Lower lobe of right lung (tissue), 2 donors: ENCODE measurements around the gene NINL. TPM values are rescaled to one million over a fixed set of nuclear protein-coding genes. Genes with fewer than 3 reads are reported as not detected.

Experiments used
- ATAC-seq, 2 donors: fragments of 200-7000 bp; cut with Tn5 transposase; one replicate each; pipeline ENCODE4 v1.9.1; 2020 to 2022; ENCODE audit warnings: mild to moderate bottlenecking in 2 of 2, moderate library complexity in 2 of 2
- DNase-seq: peaks from one replicate; pipeline ENCODE4 v3.0.0-alpha.2; 2020
- H3K27ac ChIP-seq: fragments of 200-600 bp; one replicate; pipeline ENCODE4 v1.8.0; 2022
- H3K27me3 ChIP-seq: fragments of 200-600 bp; one replicate; pipeline ENCODE4 v1.8.0; 2022; ENCODE audit warnings: low read depth
- H3K36me3 ChIP-seq: fragments of 200-600 bp; one replicate; pipeline ENCODE4 v1.8.0; 2022; ENCODE audit warnings: mild to moderate bottlenecking
- H3K4me1 ChIP-seq: fragments of 200-600 bp; one replicate; pipeline ENCODE4 v1.8.0; 2022
- H3K4me3 ChIP-seq: fragments of 200-600 bp; one replicate; pipeline ENCODE4 v1.8.0; 2022; ENCODE audit warnings: mild to moderate bottlenecking
- H3K9me3 ChIP-seq: fragments of 200-600 bp; one replicate; pipeline ENCODE4 v1.8.0; 2022
- intact Hi-C: fragments of 100-400 bp; cut with DNase I; formaldehyde crosslinking; loops from one replicate; pipeline ENCODE4 v1.11.0; 2022
- total RNA-seq: library from RNA; stranded (reverse); fragmentation: NEBNext Ultra II Directional; extraction: Animal tissue kit (Norgen Biotek cat#: 25700); gene quantifications from one replicate; pipeline ENCODE4 v1.2.1, GENCODE V29; 2021
- TF ChIP-seq, protein P1 (sequence below): fragments of 200-600 bp; IDR thresholded peaks from one replicate; pipeline ENCODE4 v1.8.0; 2022; ENCODE audit warnings: antibody characterized with exemption, mild to moderate bottlenecking
- donor health status: DM: no; HTN: yes; CAD: no; lungs with severe emphysema.

The NINL gene
- total RNA-seq, 1 donor from 2014 or later, result 10.7 TPM

DNA sequence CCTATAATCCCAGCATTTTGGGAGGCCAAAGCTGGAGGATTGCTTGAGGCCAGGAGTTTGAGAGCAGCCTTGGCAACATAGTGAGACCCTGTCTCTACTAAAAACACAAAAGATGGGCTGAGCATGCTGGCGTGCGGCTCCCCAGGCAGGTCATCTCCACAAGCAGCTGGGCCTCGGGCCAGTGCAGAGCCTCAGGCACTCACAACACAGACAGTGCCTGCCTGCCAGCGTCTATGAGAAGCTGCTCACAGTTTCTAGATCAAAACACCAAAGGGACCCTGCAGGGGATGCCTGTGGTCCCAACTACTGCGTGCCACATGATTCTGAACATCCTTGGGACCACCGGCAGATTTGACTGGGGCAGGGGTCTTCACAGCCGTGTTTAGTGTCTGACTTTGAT, 118.5 kb downstream of the NINL start:
- H3K36me3 ChIP-seq, result peaks cover 22% of the 10 kb centered on the region
- DNase-seq (no peak), ATAC-seq (no peak)
- no peaks in the 10 kb centered on the region for H3K9me3 ChIP-seq
- intact Hi-C loops, result no loop called here
- no peak overlapping the region for H3K27ac ChIP-seq
- H3K4me3 ChIP-seq, result no peak overlapping the region
- no peaks in the 10 kb centered on the region for H3K27me3 ChIP-seq
- TF ChIP-seq, protein P1, sequence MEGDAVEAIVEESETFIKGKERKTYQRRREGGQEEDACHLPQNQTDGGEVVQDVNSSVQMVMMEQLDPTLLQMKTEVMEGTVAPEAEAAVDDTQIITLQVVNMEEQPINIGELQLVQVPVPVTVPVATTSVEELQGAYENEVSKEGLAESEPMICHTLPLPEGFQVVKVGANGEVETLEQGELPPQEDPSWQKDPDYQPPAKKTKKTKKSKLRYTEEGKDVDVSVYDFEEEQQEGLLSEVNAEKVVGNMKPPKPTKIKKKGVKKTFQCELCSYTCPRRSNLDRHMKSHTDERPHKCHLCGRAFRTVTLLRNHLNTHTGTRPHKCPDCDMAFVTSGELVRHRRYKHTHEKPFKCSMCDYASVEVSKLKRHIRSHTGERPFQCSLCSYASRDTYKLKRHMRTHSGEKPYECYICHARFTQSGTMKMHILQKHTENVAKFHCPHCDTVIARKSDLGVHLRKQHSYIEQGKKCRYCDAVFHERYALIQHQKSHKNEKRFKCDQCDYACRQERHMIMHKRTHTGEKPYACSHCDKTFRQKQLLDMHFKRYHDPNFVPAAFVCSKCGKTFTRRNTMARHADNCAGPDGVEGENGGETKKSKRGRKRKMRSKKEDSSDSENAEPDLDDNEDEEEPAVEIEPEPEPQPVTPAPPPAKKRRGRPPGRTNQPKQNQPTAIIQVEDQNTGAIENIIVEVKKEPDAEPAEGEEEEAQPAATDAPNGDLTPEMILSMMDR, result no peak
- no peaks in the 10 kb centered on the region for H3K4me1 ChIP-seq

DNA sequence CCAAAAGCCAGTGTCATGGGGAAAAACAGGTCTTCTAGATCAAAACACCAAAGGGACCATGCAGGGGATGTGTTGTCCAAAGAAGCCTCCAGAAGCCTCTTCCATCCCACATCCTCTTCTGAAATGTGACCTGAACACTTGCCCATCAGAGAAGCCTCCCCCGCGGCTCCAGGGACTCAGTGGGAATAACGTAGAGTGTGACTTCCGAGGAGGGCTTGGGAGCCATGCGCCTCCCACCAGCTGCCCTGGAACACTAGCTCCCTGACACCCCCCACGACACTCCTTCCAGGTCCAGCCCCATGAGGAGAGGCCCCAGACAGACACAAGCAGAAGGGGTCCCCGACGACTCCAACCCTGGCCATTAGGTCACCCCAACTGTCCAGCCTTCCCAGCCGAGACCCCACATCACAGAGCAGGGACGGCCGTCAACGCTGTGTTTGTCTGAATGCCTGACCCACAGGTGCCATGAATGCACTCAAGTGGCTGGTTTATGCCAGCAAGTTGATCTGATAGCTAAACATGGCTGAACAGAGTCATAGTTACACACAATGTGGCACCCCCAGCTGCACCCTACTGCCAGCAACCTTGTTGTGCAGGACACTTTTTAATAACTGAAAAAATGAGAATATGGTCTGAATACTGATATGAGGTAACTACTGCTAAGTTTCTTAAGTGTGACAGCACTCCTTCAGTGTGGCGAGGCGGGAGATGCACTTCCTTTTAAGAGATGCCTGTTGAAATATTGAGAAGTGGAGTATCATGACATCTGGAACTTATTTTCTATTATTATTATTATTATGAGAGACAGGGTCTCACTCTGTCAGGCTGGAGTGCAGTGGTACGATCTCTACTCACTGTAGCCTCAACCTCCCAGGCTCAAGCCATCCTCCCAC, 119.8 kb downstream of the NINL start:
- ATAC-seq (no peak), DNase-seq (no peak)
- TF ChIP-seq, protein P1, result no peak
- no peaks in the 10 kb centered on the region for H3K27me3 ChIP-seq
- no peaks in the 10 kb centered on the region for H3K4me1 ChIP-seq
- H3K27ac ChIP-seq, result no peak overlapping the region
- H3K4me3 ChIP-seq, result no peak overlapping the region
- intact Hi-C loops, result no loop called here
- peaks cover 22% of the 10 kb centered on the region for H3K36me3 ChIP-seq
- no peaks in the 10 kb centered on the region for H3K9me3 ChIP-seq

DNA sequence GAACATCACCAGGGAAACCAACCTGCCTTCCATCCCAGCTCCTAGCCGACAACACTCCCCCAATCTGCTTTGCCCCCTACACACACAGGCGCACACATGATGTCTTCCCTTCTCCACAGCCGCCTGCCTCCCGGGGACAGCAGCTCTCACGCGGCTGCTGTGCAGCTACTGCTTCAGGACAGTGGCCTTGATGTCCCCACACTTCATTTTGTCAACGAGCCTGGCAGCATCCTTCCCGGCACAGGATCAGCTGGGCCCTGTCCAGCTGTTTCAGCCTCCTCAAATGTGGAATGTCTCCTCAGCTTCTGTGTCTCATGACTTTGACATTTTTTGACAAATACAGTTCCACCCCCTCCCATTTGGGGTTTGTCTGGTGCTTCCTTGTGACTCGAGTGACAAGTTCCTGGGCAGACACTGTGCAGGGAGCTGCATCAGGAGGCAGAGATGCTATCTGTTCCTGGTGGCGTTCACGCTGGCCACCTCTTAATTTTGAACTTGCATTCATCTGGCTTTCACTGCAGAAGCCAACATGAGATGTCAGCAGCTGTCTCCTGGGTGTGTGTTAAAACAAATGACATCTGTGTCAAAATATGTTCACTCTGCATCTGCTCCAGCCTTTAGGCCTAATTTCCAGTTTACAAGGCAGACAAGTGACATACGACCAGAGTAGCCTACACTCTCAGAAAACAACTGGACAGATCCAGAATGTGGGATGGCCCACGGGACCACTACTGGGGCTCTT, 120.7 kb downstream of the NINL start:
- H3K4me1 ChIP-seq, result no peaks in the 10 kb centered on the region
- H3K4me3 ChIP-seq, result no peak overlapping the region
- H3K36me3 ChIP-seq, result peaks cover 22% of the 10 kb centered on the region
- ATAC-seq, result no peak
- no peak for DNase-seq
- intact Hi-C loops, result no loop called here
- no peaks in the 10 kb centered on the region for H3K9me3 ChIP-seq
- no peak overlapping the region for H3K27ac ChIP-seq
- TF ChIP-seq, protein P1, result no peak
- no peaks in the 10 kb centered on the region for H3K27me3 ChIP-seq

DNA sequence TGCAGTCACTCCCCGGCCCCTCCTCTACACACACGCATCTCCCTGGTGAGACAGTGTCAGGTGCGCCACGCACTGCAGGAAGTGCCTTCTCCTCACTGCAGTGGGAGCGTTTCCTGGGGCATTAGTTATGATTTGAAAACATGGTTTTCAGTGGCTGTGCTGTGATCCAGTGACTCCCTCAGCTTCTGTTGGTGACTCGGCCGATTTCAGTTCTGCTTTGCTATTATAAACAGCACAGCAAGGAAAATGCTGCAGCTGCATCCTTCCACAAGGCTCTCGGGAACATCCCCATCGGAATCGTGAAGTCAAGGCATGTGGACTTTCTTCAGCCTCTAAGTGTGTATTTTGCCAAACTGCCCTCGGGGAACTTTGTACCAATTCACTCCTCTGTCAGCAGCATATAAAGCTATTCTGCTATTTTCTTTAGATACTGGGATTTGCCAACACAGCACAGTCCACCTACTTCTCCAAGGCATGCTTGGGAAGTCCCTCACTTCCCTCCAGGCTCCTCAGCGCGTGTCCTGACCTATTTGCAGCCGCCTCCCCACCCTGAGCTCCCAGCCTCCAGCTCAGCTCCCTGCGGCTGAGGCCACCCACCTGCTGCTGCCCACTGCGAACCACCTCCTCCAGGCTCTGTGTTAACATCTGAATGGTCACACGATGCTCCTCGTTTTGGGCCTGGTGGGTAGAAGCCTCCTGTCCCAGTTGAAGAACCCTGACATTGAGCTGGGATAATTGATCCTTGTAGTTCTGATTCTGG, 123.4 kb downstream of the NINL start:
- H3K4me1 ChIP-seq, result no peaks in the 10 kb centered on the region
- H3K27me3 ChIP-seq, result no peaks in the 10 kb centered on the region
- H3K27ac ChIP-seq, result no peak overlapping the region
- peaks cover 16% of the 10 kb centered on the region for H3K36me3 ChIP-seq
- H3K9me3 ChIP-seq, result no peaks in the 10 kb centered on the region
- ATAC-seq, result no peak
- H3K4me3 ChIP-seq, result no peak overlapping the region
- no peak for DNase-seq
- TF ChIP-seq, protein P1, result no peak
- intact Hi-C loops, result no loop called here

DNA sequence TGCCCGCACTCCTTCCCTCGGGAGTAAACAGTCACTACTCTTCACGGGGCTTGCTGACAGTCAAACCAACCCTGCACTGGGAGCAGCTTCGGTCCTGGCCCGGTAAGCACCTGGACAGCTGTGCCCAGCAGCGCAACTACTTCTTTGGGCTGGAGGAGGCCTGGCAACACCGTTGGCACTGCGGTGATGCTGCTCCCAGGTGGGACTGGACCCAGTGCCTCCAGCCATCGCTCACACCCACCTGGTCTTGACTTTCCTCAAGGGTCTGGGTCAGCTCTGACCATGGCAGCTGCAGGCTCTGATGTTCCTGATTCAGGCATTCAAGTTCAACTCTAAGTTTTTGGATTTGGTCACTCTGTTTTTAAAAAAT, 124.1 kb downstream of the NINL start:
- intact Hi-C loops, result no loop called here
- Histone ChIP-seq H3K27ac (no peak overlapping the region), H3K9me3 (no peaks in the 10 kb centered on the region), H3K4me3 (no peak overlapping the region), H3K4me1 (no peaks in the 10 kb centered on the region), H3K27me3 (no peaks in the 10 kb centered on the region), H3K36me3 (peaks cover 9% of the 10 kb centered on the region)
- TF ChIP-seq, protein P1, result no peak
- DNase-seq, result no peak
- no peak for ATAC-seq
